GM23338 (cell line): ENCODE data around the gene MFGE8. TPM values are rescaled to one million over a fixed set of nuclear protein-coding genes. Genes with fewer than 3 reads are reported as not detected.

Experiments
- ATAC-seq: fragments of 200-7000 bp; cut with Tn5 transposase; 3 replicates; pipeline ENCODE4 v1.9.1; 2020
- DNase-seq: peaks from one replicate; pipeline ENCODE4 v3.0.0-alpha.2; 2015; ENCODE audit warnings: low spot score
- H2AFZ ChIP-seq: fragments of 200-600 bp; sonication (generic); 2 replicates; pipeline ENCODE4 v1.8.0; 2016; ENCODE audit warnings: antibody characterized with exemption, mild to moderate bottlenecking, moderate library complexity
- H3F3A ChIP-seq: fragments of 200-600 bp; sonication (generic); replicated peaks from 2 replicates; pipeline ENCODE4 v1.8.0; 2017; ENCODE audit warnings: antibody characterized with exemption, mixed run types, low read depth
- H3K27ac ChIP-seq: fragments of 200-600 bp; sonication (generic); 2 replicates; pipeline ENCODE4 v1.6.1; 2016; ENCODE audit warnings: low read depth
- H3K27me3 ChIP-seq: fragments of 200-600 bp; sonication (generic); 2 replicates; pipeline ENCODE4 v1.8.0; 2016; ENCODE audit warnings: mild to moderate bottlenecking, mixed run types, moderate library complexity; ENCODE audit not compliant: insufficient read depth
- H3K36me3 ChIP-seq: fragments of 200-600 bp; sonication (generic); 2 replicates; pipeline ENCODE4 v1.8.0; 2016; ENCODE audit warnings: mild to moderate bottlenecking; ENCODE audit not compliant: insufficient read depth
- H3K4me1 ChIP-seq: fragments of 200-600 bp; sonication (generic); 2 replicates; pipeline ENCODE4 v1.8.0; 2016; ENCODE audit warnings: mild to moderate bottlenecking, moderate library complexity; ENCODE audit not compliant: insufficient read depth
- H3K4me2 ChIP-seq: fragments of 200-600 bp; sonication (generic); 2 replicates; pipeline ENCODE4 v1.7.1; 2017; ENCODE audit warnings: mixed run types
- H3K4me3 ChIP-seq: fragments of 200-600 bp; sonication (generic); 2 replicates; pipeline ENCODE4 v1.6.1; 2016; ENCODE audit warnings: mixed run types
- H3K79me2 ChIP-seq: fragments of 200-600 bp; sonication (generic); replicated peaks from 2 replicates; pipeline ENCODE4 v1.8.0; 2017; ENCODE audit warnings: mild to moderate bottlenecking; ENCODE audit not compliant: insufficient read depth
- H3K9me2 ChIP-seq: fragments of 200-600 bp; sonication (generic); 2 replicates; pipeline ENCODE4 v1.8.0; 2017; ENCODE audit not compliant: insufficient read depth
- H4K20me1 ChIP-seq: fragments of 200-600 bp; sonication (generic); replicated peaks from 2 replicates; pipeline ENCODE4 v1.8.0; 2017; ENCODE audit warnings: mild to moderate bottlenecking; ENCODE audit not compliant: insufficient read depth
- H3K27ac Mint-ChIP-seq: 2 replicates; pipeline ENCODE4 v1.8.0; 2020; ENCODE audit warnings: inconsistent platforms, mild to moderate bottlenecking, moderate library complexity, mixed read lengths
- H3K27me3 Mint-ChIP-seq: 3 replicates; pipeline ENCODE4 v1.8.0; 2022; ENCODE audit warnings: low read depth, mild to moderate bottlenecking, moderate library complexity, mixed read lengths, inconsistent platforms; ENCODE audit not compliant: insufficient read depth, poor library complexity
- H3K36me3 Mint-ChIP-seq: 3 replicates; pipeline ENCODE4 v1.8.0; 2021; ENCODE audit warnings: low read depth, mild to moderate bottlenecking, inconsistent platforms, moderate library complexity, mixed read lengths
- H3K4me1 Mint-ChIP-seq: 3 replicates; pipeline ENCODE4 v1.8.0; 2020; ENCODE audit warnings: mild to moderate bottlenecking, inconsistent platforms, mixed read lengths
- H3K4me3 Mint-ChIP-seq: 3 replicates; pipeline ENCODE4 v1.8.0; 2021; ENCODE audit warnings: moderate library complexity, mild to moderate bottlenecking, inconsistent platforms, mixed read lengths
- H3K9me3 Mint-ChIP-seq: 3 replicates; pipeline ENCODE4 v1.8.0; 2020; ENCODE audit warnings: moderate library complexity, mild to moderate bottlenecking, inconsistent platforms, mixed read lengths
- CTCF ChIP-seq, 2 experiments: fragments of 200-600 bp in 1 of 2; sonication (generic) in 1 of 2; conservative IDR thresholded peaks; 2 replicates each; pipeline versions ENCODE4 v1.5.1 to v1.6.1; 2016 to 2017; ENCODE audit warnings: antibody characterized with exemption in 2 of 2, low read depth in 2 of 2, mild to moderate bottlenecking in 2 of 2, moderate library complexity in 1 of 2
- ETS1 ChIP-seq: IDR thresholded peaks from 2 replicates; pipeline ENCODE4 v1.6.1; 2016; ENCODE audit warnings: antibody characterized with exemption
- EZH2 ChIP-seq: fragments of 200-600 bp; sonication (generic); IDR thresholded peaks from one replicate; pipeline ENCODE4 v1.8.0; 2017; ENCODE audit warnings: antibody characterized with exemption, mild to moderate bottlenecking, low read depth; ENCODE audit not compliant: unreplicated experiment
- EZH2phosphoT487 ChIP-seq: fragments of 200-600 bp; sonication (generic); IDR thresholded peaks from one replicate; pipeline ENCODE4 v1.8.1; 2018; ENCODE audit warnings: antibody characterized with exemption; ENCODE audit not compliant: unreplicated experiment
- JUNB ChIP-seq: IDR thresholded peaks from one replicate; pipeline ENCODE4 v1.6.1; 2016; ENCODE audit warnings: antibody characterized with exemption; ENCODE audit not compliant: unreplicated experiment
- NANOG ChIP-seq: IDR thresholded peaks from 2 replicates; pipeline ENCODE4 v1.6.1; 2016; ENCODE audit warnings: antibody characterized with exemption, borderline replicate concordance
- POLR2AphosphoS5 ChIP-seq: IDR thresholded peaks from 2 replicates; pipeline ENCODE4 v1.6.1; 2016; ENCODE audit warnings: antibody characterized with exemption, low read depth
- REST ChIP-seq: IDR thresholded peaks from one replicate; pipeline ENCODE4 v1.6.1; 2018; ENCODE audit warnings: antibody characterized with exemption; ENCODE audit not compliant: unreplicated experiment
- ZNF114 ChIP-seq: fragments of 250-450 bp; sonication (Bioruptor Pico); IDR thresholded peaks from 2 replicates; pipeline ENCODE4 v1.5.0; 2020; ENCODE audit warnings: mild to moderate bottlenecking, moderate library complexity
- ZNF331 ChIP-seq: fragments of 250-450 bp; sonication (Bioruptor Pico); IDR thresholded peaks from 2 replicates; pipeline ENCODE4 v1.5.0; 2020; ENCODE audit warnings: low read depth, mild to moderate bottlenecking, moderate library complexity
- polyA plus RNA-seq: library from polyadenylated mRNA; unstranded; fragments of >200 nt; fragmentation: Nextera tagmentation; extraction: Ambion mirVana; gene quantifications from 2 replicates; pipeline ENCODE4 v1.2.1, GENCODE V29; 2016
- total RNA-seq: library from RNA; depleted of rRNA; stranded (reverse); fragments of >200 nt; shearing (Covaris generic); gene quantifications from 2 replicates; pipeline ENCODE4 v1.2.3, GENCODE V29; 2014

The MFGE8 gene
- total and polyA plus RNA-seq, 2 experiments from 2014 or later, result 279 to 671 TPM

- peaks cover 4% of the 10 kb centered on the region for H3K79me2 ChIP-seq
- no peak overlapping the region for H3K4me3 Mint-ChIP-seq
- H3F3A ChIP-seq, result no peaks in the 10 kb centered on the region
- H3K27ac Mint-ChIP-seq, result no peak overlapping the region
- H3K4me2 ChIP-seq, result no peak overlapping the region
- peaks cover 6% of the 10 kb centered on the region for H3K27me3 Mint-ChIP-seq
- peaks cover 13% of the 10 kb centered on the region for H3K4me1 Mint-ChIP-seq
- peaks cover 7% of the 10 kb centered on the region; the same call in 1 of the 2 replicates for H3K4me1 ChIP-seq
- no peaks in the 10 kb centered on the region for H4K20me1 ChIP-seq
- no peak for ATAC-seq
- H3K36me3 Mint-ChIP-seq, result peaks cover 3% of the 10 kb centered on the region; the same call in 1 of the 3 replicates
- no peak overlapping the region for H3K4me3 ChIP-seq
- no peaks in the 10 kb centered on the region for H3K9me3 Mint-ChIP-seq
- H3K27me3 ChIP-seq, result no peaks in the 10 kb centered on the region
- H3K36me3 ChIP-seq, result no peaks in the 10 kb centered on the region
- H3K9me2 ChIP-seq, result no peaks in the 10 kb centered on the region
- no peak for TF ChIP-seq CTCF (conservative IDR thresholded peaks at IDR 0.05; ENCODE audit: low read depth in 2 of 2)
- TF ChIP-seq EZH2phosphoT487, result no peak
- no peak for TF ChIP-seq JUNB
- no peak for TF ChIP-seq POLR2AphosphoS5
- no peak for TF ChIP-seq NANOG
- TF ChIP-seq EZH2, result no peak
- TF ChIP-seq ZNF114 (CRISPR knock-in tag), result no peak
- no peak for TF ChIP-seq ZNF331
- TF ChIP-seq REST, result no peak
- H2AFZ ChIP-seq, result no peak overlapping the region
- H3K27ac ChIP-seq, result no peak overlapping the region
- no peak for DNase-seq
These were observed 4.6 kb upstream of the MFGE8 start for GRCh38 chr15:88917760-88918159.

GRCh38 chr15:88915354-88915753, 2.2 kb upstream of the MFGE8 start:
- Histone ChIP-seq H3K4me1 (peaks cover 23% of the 10 kb centered on the region), H3K79me2 (peaks cover 28% of the 10 kb centered on the region), H3F3A (no peaks in the 10 kb centered on the region), H3K36me3 (peaks cover 16% of the 10 kb centered on the region), H2AFZ (no peak overlapping the region), H3K9me2 (no peaks in the 10 kb centered on the region), H3K4me2 (no peak overlapping the region), H3K4me3 (no peak overlapping the region), H3K27me3 (no peaks in the 10 kb centered on the region), H4K20me1 (peaks cover 20% of the 10 kb centered on the region), H3K27ac (no peak overlapping the region)
- no peak overlapping the region for H3K27ac Mint-ChIP-seq
- H3K4me1 Mint-ChIP-seq, result peaks cover 18% of the 10 kb centered on the region
- ATAC-seq (no peak), DNase-seq (no peak)
- no peak overlapping the region for H3K4me3 Mint-ChIP-seq
- TF ChIP-seq ETS1, result no peak
- no peak for TF ChIP-seq POLR2AphosphoS5
- no peak for TF ChIP-seq EZH2
- peaks cover 16% of the 10 kb centered on the region for H3K27me3 Mint-ChIP-seq
- H3K36me3 Mint-ChIP-seq, result peaks cover 23% of the 10 kb centered on the region
- no peaks in the 10 kb centered on the region for H3K9me3 Mint-ChIP-seq
